ENCODE measurements around the gene PDE9A.
A peak's percentile ranks its signal among the peaks of the same experiment; 100 is the strongest.

PDE9A gene

GRCh38 chr21:42702720-42703119, 49.3 kb downstream of the PDE9A start:
- H3K79me2 ChIP-seq (ENCODE audit: insufficient read depth, low read length), result no peaks in the 10 kb centered on the region
- H4K20me1 ChIP-seq (ENCODE audit: insufficient read depth, low read length), result no peaks in the 10 kb centered on the region
- no peaks in the 10 kb centered on the region for H3K27me3 ChIP-seq (ENCODE audit: insufficient read depth, low read length, poor library complexity)
- H3K9me3 ChIP-seq (ENCODE audit: insufficient read depth, low read length, severe bottlenecking), result no peaks in the 10 kb centered on the region
- no peak for DNase-seq
- H3K4me3 ChIP-seq (ENCODE audit: low read depth in 1 of 2, low read length in 2 of 2), result no peak overlapping the region
- no peak overlapping the region for H3K9ac ChIP-seq (ENCODE audit: low read depth, low read length)
- no peak for ATAC-seq (ENCODE audit: insufficient read depth, low read depth)
- no peak overlapping the region for H3K4me2 ChIP-seq (ENCODE audit: insufficient read depth, low read length)
- no peak overlapping the region for H3K27ac ChIP-seq (ENCODE audit: low read length)
- no peaks in the 10 kb centered on the region for H3K36me3 ChIP-seq (ENCODE audit: insufficient read depth, low read length)
- peaks cover 7% of the 10 kb centered on the region; the same call in 1 of the 2 replicates for H3K4me1 ChIP-seq (ENCODE audit: insufficient read depth, low read length)
- H2AFZ ChIP-seq (ENCODE audit: low read depth, low read length), result no peak overlapping the region
- TF ChIP-seq EZH2 (IDR thresholded peaks at IDR 0.05; ENCODE audit: borderline replicate concordance, low read depth, low read length, severe bottlenecking), result no peak
- TF ChIP-seq, protein P1, sequence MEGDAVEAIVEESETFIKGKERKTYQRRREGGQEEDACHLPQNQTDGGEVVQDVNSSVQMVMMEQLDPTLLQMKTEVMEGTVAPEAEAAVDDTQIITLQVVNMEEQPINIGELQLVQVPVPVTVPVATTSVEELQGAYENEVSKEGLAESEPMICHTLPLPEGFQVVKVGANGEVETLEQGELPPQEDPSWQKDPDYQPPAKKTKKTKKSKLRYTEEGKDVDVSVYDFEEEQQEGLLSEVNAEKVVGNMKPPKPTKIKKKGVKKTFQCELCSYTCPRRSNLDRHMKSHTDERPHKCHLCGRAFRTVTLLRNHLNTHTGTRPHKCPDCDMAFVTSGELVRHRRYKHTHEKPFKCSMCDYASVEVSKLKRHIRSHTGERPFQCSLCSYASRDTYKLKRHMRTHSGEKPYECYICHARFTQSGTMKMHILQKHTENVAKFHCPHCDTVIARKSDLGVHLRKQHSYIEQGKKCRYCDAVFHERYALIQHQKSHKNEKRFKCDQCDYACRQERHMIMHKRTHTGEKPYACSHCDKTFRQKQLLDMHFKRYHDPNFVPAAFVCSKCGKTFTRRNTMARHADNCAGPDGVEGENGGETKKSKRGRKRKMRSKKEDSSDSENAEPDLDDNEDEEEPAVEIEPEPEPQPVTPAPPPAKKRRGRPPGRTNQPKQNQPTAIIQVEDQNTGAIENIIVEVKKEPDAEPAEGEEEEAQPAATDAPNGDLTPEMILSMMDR (IDR thresholded peaks at IDR 0.05; ENCODE audit: borderline replicate concordance, extremely low read depth, low read length, poor library complexity, severe bottlenecking), result no peak

DNA sequence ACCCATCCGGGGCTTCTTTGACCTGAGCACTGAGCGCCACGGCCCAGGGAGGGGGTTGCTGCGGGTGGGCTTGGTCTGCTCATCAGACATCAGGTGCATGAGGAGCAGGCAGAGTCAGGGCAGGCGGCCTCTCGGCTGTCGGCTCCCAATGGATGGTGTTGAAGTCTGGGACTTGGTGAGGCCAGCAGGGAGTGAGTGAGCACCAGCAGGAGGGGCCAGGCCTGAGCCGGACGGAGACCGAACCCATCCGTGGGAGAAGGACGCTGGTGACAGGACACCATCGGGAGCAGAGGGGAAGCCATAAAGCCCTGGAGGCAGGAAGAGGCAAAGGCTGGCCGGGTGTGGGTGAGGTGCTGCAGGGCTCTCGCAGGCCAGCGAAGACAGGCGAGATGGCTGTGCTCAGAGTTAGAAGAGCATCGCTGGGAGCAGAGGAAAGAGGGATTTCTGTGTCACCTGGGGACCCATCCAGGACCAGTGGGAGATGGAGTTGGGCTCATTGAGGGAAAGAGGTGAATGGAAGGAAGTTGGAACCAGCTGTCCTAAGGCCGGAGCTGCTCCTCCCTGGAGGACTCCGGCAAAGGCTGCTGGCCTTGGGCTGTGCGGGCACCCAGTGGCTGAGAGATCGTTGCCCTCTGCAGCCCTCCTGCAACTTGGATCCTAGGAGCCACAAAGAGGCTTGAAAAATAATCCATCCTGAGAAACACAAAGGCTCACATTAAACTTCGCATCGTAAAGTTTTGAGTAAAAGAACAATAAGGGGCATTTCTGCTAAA, 49.9 kb downstream of the PDE9A start:
- ATAC-seq (ENCODE audit: insufficient read depth, low read depth) (no peak), DNase-seq (no peak)
- H4K20me1 ChIP-seq (ENCODE audit: insufficient read depth, low read length), result no peaks in the 10 kb centered on the region
- no peak overlapping the region for H2AFZ ChIP-seq (ENCODE audit: low read depth, low read length)
- peaks cover 7% of the 10 kb centered on the region; the same call in 1 of the 2 replicates for H3K4me1 ChIP-seq (ENCODE audit: insufficient read depth, low read length)
- no peak overlapping the region for H3K4me3 ChIP-seq (ENCODE audit: low read depth in 1 of 2, low read length in 2 of 2)
- H3K9ac ChIP-seq (ENCODE audit: low read depth, low read length), result no peak overlapping the region
- H3K79me2 ChIP-seq (ENCODE audit: insufficient read depth, low read length), result no peaks in the 10 kb centered on the region
- no peak overlapping the region for H3K4me2 ChIP-seq (ENCODE audit: insufficient read depth, low read length)
- TF ChIP-seq, protein P1 (IDR thresholded peaks at IDR 0.05; ENCODE audit: borderline replicate concordance, extremely low read depth, low read length, poor library complexity, severe bottlenecking), result no peak
- TF ChIP-seq EZH2 (IDR thresholded peaks at IDR 0.05; ENCODE audit: borderline replicate concordance, low read depth, low read length, severe bottlenecking), result no peak
- no peaks in the 10 kb centered on the region for H3K27me3 ChIP-seq (ENCODE audit: insufficient read depth, low read length, poor library complexity)
- no peaks in the 10 kb centered on the region for H3K36me3 ChIP-seq (ENCODE audit: insufficient read depth, low read length)
- H3K27ac ChIP-seq (ENCODE audit: low read length), result no peak overlapping the region
- no peaks in the 10 kb centered on the region for H3K9me3 ChIP-seq (ENCODE audit: insufficient read depth, low read length, severe bottlenecking)

- Histone ChIP-seq H3K27ac (ENCODE audit: low read length) (no peak overlapping the region), H3K4me3 (ENCODE audit: low read depth in 1 of 2, low read length in 2 of 2) (no peak overlapping the region), H3K36me3 (ENCODE audit: insufficient read depth, low read length) (no peaks in the 10 kb centered on the region), H3K9ac (ENCODE audit: low read depth, low read length) (no peak overlapping the region), H3K4me1 (ENCODE audit: insufficient read depth, low read length) (peaks cover 7% of the 10 kb centered on the region; the same call in 1 of the 2 replicates), H3K9me3 (ENCODE audit: insufficient read depth, low read length, severe bottlenecking) (no peaks in the 10 kb centered on the region), H2AFZ (ENCODE audit: low read depth, low read length) (no peak overlapping the region), H4K20me1 (ENCODE audit: insufficient read depth, low read length) (no peaks in the 10 kb centered on the region), H3K27me3 (ENCODE audit: insufficient read depth, low read length, poor library complexity) (no peaks in the 10 kb centered on the region), H3K4me2 (ENCODE audit: insufficient read depth, low read length) (no peak overlapping the region), H3K79me2 (ENCODE audit: insufficient read depth, low read length) (no peaks in the 10 kb centered on the region)
- ATAC-seq (ENCODE audit: insufficient read depth, low read depth) (0 out of 3 replicates have a peak, but pooled peaks have one; percentile 12), DNase-seq (no peak)
- no peak for TF ChIP-seq EZH2 (IDR thresholded peaks at IDR 0.05; ENCODE audit: borderline replicate concordance, low read depth, low read length, severe bottlenecking)
- TF ChIP-seq, protein P1 (IDR thresholded peaks at IDR 0.05; ENCODE audit: borderline replicate concordance, extremely low read depth, low read length, poor library complexity, severe bottlenecking), result no peak
These were observed 50.5 kb downstream of the PDE9A start for GRCh38 chr21:42703965-42704364.

Data from DND-41 (cell line).